ENCODE data around the gene TRDMT1. TPM values are rescaled to one million over a fixed set of nuclear protein-coding genes. Genes with fewer than 3 reads are reported as not detected.

TRDMT1 gene
- total RNA-seq, 2 experiments from 2014 or later, result 10.4 to 12.2 TPM

DNA sequence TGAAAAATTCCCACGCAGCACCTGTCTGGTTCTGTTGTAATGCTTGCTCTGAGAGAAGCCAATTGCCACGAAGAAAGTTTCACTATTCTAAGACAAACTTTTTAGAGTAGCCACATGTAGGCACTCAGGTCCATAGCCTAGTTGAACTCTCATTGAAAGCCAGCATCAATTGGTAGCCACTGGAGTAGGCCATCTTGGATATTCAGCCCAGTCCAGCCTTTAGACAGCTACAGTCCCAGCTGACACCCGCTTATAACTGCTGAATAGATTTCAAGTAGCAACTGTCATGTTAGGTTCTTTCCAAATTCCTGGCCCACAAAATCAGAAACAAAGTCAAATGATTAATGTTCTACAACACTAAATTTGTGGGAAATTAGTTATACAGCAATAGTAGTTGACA lies 103.5 kb downstream of the TRDMT1 start:
- Histone ChIP-seq H4K20me1 (ENCODE audit: insufficient read depth, low read length) (no peaks in the 10 kb centered on the region), H3K4me3 (ENCODE audit: low read depth, low read length, poor library complexity, severe bottlenecking) (no peak overlapping the region), H2AFZ (ENCODE audit: low read length) (no peak overlapping the region), H3K9me2 (ENCODE audit: insufficient read depth, low read length) (no peaks in the 10 kb centered on the region), H3K9me3 (ENCODE audit: low read length) (0 out of 2 replicates have a peak, but pooled peaks cover 10% of the 10 kb centered on the region), H3K27ac (ENCODE audit: low read depth, low read length, poor library complexity, severe bottlenecking) (no peak overlapping the region), H3K4me1 (ENCODE audit: insufficient read depth, low read length, poor library complexity, severe bottlenecking) (no peaks in the 10 kb centered on the region), H3K4me2 (ENCODE audit: low read length) (no peak overlapping the region), H3K79me2 (ENCODE audit: insufficient read depth, low read depth, low read length) (no peaks in the 10 kb centered on the region), H3K36me3 (ENCODE audit: insufficient read depth, low read length) (no peaks in the 10 kb centered on the region)
- POLR2A ChIA-PET, result no interaction called here
- TF ChIP-seq CTCF (conservative IDR thresholded peaks at IDR 0.05; ENCODE audit: low read length), result no peak
- TF ChIP-seq EZH2phosphoT487 (IDR thresholded peaks at IDR 0.05; ENCODE audit: borderline replicate concordance, low read depth, low read length), result no peak
- no peak for DNase-seq (ENCODE audit: low spot score)
- intact Hi-C loops (cut with micrococcal nuclease; ENCODE audit: unreplicated experiment), result no loop called here
- CTCF ChIA-PET (ENCODE audit: unreplicated experiment), result no interaction called here
- no TSS peak for BruUV-seq (replicated peaks)

Small RNAs within 50 kb of the gene (small RNA-seq; reads per million reads assigned to genes)
- gene AC067747.1, result not detected

Other genes with a start within 250 kb of the TRDMT1 start
- gene CUBN, start 71.9 kb downstream of the TRDMT1 start, total RNA-seq (2014; rRNA removed; shearing (Covaris generic)), result 0.13 and 0.41 TPM in 2 replicates
- 0.15 and 0.25 TPM in 2 replicates for gene CUBN, start 71.9 kb downstream of the TRDMT1 start, total RNA-seq (2022)
- gene VIM, start 26.6 kb upstream of the TRDMT1 start, total RNA-seq (2014; rRNA removed; shearing (Covaris generic)), result 0.46 and 3.4 TPM in 2 replicates
- 0.88 and 1.3 TPM in 2 replicates for gene VIM, start 26.6 kb upstream of the TRDMT1 start, total RNA-seq (2022)